ENCODE measurements around the gene SLC16A9.

SLC16A9 gene

DNA sequence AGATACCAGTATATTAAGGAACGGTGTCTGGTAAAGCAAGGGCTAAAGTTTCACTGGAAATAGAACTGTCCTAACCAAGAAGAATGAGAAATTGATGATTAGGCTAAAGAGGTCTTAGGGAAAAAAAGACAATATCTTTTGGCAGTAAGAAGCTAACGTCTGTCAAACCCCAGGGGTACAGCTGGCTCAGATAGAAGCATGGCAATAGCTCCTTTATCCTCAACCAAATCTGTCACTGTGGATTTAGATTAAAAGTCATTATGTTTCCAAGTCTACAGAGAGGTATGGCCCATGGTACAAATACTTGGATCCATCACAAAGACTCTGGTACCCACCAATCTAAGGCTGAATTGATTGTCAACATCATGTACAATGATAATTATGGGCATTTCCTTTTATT is 8.6 kb upstream of the SLC16A9 start:
- DNase-seq (ENCODE audit: low read depth) = no peak

GRCh38 chr10:59713196-59713821 is 3.7 kb upstream of the SLC16A9 start:
- DNase-seq (ENCODE audit: low read depth) = no peak

GRCh38 chr10:59711871-59712494 is 2.3 kb upstream of the SLC16A9 start:
- DNase-seq (ENCODE audit: low read depth) = no peak

DNA sequence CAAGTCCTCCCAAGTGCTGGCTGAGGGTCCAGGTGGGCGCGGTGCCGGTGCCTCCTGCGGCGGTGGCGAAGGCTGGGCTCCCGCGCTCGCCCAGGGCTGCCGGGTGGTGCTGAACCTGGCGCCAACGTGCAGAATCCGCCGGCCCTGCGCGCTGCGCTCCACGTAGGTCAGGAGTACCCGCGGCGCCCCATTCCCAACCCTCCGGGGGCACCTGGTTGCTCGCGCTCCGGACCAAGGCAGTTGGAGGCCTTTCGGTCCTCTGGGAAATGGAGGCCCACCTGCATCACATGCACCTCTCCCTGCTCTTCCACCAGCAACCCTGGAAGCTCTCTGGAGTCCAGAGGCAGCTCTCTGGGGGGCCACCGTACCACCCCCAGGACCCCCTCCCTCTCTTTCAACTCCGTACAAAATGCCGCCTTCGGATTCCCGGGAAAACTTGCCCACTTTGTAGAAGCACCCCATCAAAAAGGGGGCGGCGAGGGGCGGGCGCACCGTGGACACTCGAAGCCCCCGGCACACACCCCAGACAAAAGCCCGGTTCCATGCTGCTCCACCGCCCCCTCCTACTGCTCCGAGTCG is 745 bp downstream of the SLC16A9 start:
- no peak for DNase-seq (ENCODE audit: low read depth)

- no peak for DNase-seq (ENCODE audit: low read depth)
These were observed 2.5 kb downstream of the SLC16A9 start for GRCh38 chr10:59706851-59707797.

DNA sequence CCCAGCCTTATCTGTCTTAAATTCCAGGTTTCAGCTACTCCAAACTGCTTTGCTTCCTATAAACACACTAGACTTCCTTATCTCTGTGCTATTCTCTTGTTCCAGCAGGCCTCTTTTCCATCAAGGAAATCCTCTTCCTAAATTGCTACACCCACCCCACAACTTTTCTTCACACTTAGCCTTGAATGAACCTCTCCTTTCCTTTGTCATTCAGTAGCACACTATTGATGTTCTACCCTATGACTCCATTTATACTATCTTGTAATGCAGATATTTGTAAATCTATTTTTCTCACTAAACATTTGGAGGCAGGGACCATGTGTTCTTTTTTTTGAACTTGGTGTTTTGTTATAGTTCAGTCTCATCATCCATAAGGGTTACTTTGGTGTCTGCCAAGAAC is 3.7 kb downstream of the SLC16A9 start:
- DNase-seq (ENCODE audit: low read depth) = no peak

DNA sequence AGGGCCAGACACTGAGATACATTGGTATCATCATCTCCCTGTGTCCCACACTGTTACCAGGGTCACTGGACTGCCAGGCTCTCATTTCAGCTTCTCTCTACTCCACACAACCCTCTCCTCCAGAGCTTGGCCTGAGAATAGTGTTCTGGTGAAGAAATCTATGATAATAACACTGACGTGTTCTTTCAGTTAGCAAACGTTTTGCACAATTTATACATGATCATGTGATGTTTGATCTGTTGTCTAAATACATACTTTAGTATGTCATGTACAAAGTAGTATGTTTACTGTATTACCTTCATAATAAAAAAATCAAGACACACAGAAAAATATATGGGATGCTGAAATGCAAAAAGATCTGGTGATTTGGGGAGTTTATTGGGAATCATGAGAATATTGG is 5.0 kb downstream of the SLC16A9 start:
- no peak for DNase-seq (ENCODE audit: low read depth)

GRCh38 chr10:59702347-59702746 is 7.3 kb downstream of the SLC16A9 start:
- DNase-seq (ENCODE audit: low read depth) = no peak

DNA sequence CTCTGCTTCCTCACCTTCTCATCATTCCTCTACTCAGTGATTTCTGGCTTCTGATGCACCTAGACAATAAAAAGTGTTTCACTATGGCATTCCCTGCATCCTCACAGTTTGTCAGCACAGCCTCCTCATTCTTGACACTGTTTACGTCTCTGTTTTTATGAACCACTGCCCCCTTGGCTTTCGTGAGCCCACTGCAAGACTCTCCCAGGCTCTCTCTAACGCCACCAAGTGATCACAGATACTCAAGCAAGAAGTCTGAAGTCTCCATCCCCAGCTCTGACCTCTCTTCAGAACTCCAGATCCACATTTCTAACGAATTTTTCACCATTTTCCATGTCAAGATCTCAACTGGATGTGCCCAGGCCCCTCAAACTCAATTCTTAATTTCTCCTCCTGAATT is 8.9 kb downstream of the SLC16A9 start:
- DNase-seq (ENCODE audit: low read depth) = no peak

- no peak for DNase-seq (ENCODE audit: low read depth)
These were observed 11.3 kb downstream of the SLC16A9 start for GRCh38 chr10:59698326-59698725.

DNA sequence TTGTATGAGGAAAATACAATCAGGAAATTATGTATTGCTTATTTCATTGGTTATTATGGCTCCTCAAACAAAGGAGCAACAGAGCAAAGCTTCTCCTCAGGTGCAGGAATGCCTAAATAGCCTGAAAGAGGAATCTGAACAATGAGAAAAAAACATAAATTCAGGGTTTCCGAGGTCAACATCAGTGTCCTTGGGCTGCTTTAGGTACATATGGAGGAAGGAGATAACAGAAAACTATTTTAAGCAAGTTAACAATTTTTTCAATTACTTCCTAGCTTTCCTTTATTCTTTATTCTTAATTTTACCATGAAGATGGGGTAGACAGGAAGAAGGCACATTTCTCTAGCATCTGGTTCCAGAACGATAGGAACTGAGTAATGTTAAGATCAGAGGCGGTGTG is 14.0 kb downstream of the SLC16A9 start:
- DNase-seq (ENCODE audit: low read depth) = no peak

DNA sequence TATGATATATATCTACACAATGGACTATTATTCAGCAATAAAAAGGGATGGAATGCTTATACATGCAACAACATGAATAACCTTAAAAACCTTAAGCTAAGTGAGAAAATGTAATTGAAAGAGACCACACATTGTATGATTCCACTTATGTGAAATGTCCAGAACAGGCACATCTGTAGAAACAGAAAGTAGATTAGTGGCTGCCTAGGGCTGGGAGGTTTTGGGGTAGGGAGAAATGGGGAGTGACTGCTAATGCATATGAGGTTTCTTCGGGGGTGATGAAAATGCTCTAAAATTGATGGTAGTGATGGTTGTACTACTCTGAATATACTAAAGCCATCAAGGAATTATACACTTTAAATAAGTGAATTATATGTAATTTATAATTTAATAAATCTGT is 14.7 kb downstream of the SLC16A9 start:
- DNase-seq (ENCODE audit: low read depth) = no peak

GRCh38 chr10:59692113-59692512 is 17.5 kb downstream of the SLC16A9 start:
- no peak for DNase-seq (ENCODE audit: low read depth)

DNA sequence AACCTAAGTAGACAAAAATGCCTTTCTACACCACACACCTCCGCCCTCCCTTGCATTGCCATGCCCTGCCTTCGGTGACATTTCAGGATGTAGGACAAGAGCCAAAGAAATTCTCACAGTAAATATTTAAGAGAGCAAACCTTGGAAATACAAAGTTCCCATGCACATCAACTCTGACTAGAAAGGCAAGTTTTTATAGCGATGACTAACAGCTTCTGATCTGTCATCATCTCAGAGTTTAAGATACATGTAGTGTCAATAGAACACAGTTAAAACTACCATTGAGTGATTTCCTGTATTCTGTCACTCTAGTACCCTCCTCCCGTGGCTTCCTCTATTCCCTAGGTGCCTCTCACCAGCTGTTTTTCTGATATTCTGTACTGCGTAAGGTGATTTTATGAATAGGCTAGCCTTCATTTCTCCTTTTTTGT is 20.7 kb downstream of the SLC16A9 start:
- no peak for DNase-seq (ENCODE audit: low read depth)

DNA sequence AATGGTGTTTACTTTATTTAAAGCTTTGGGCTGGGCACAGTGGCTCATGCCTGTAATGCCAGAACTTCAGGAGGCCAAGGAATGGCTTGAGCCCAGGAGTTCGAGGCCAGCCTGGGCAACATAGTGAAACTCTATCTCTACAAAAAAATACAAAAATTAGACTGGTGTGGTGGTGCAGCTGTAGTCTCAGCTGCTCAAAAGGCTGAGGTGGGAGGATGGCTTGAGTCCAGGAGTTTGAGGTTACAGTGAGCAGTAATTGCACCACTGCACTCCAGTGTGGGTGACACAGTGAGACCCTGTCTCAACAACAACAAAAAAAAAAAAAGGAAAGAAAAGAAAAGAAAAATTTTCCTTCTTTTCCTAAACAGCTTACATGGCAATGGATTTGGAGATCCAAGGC is 22.0 kb downstream of the SLC16A9 start:
- DNase-seq (ENCODE audit: low read depth) = no peak

GRCh38 chr10:59684006-59684405 is 25.6 kb downstream of the SLC16A9 start:
- DNase-seq (ENCODE audit: low read depth) = no peak

- DNase-seq (ENCODE audit: low read depth) = no peak
These were observed 26.4 kb downstream of the SLC16A9 start for GRCh38 chr10:59682986-59683937.

GRCh38 chr10:59680199-59680598 is 29.5 kb downstream of the SLC16A9 start:
- no peak for DNase-seq (ENCODE audit: low read depth)

GRCh38 chr10:59678884-59679301 is 30.8 kb downstream of the SLC16A9 start:
- DNase-seq (ENCODE audit: low read depth) = no peak

- no peak for DNase-seq (ENCODE audit: low read depth)
These were observed 32.3 kb downstream of the SLC16A9 start for GRCh38 chr10:59677253-59677831.

GRCh38 chr10:59675812-59676211 is 33.8 kb downstream of the SLC16A9 start:
- no peak for DNase-seq (ENCODE audit: low read depth)

All from activated T-cell treated with anti-CD3 and anti-CD28 coated beads for 48 hours (primary cell).